ENCODE results near the gene DHX8. TPM values are rescaled to one million over a fixed set of nuclear protein-coding genes. Genes with fewer than 3 reads are reported as not detected.

Gene DHX8
- total RNA-seq, 1 donor from 2014 or later, result 71.9 TPM

DNA sequence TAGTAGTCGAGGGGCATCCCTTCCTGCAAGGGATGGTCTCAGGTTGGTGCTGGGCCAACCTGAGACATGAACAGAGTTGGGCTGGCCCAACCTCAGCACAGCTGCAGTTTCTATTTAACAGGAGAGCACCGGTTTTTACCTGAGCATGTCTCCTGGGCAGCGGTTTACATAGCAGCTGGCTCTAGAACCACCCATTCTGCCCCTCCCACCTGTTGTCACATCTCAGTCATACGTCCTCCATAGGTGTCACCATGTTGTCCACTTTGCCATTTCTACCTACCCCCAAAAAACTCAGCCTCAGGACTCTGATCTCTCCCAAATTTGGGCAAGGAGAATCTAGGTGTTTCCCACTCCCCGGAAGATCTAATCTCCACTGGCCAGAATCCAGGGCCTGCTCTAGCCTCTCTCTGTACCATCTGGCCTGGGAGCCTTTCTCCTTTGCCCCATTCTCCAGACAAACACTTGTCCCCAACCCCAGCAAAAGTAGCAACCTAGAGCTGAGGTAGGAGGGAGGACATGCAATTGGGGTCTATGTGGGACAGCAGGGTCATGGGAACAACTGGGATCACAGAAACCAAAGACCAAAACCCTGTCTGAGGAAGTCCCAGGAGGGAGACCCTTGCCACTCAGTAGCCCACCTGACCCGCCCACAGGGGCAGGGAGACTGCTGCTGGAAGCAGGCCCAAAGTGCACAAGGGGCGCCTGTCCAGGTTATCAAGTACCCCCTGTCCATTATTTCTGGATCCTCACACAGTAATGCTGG, 43.3 kb downstream of the DHX8 start:
- no peak for DNase-seq
- TF ChIP-seq, protein P1, sequence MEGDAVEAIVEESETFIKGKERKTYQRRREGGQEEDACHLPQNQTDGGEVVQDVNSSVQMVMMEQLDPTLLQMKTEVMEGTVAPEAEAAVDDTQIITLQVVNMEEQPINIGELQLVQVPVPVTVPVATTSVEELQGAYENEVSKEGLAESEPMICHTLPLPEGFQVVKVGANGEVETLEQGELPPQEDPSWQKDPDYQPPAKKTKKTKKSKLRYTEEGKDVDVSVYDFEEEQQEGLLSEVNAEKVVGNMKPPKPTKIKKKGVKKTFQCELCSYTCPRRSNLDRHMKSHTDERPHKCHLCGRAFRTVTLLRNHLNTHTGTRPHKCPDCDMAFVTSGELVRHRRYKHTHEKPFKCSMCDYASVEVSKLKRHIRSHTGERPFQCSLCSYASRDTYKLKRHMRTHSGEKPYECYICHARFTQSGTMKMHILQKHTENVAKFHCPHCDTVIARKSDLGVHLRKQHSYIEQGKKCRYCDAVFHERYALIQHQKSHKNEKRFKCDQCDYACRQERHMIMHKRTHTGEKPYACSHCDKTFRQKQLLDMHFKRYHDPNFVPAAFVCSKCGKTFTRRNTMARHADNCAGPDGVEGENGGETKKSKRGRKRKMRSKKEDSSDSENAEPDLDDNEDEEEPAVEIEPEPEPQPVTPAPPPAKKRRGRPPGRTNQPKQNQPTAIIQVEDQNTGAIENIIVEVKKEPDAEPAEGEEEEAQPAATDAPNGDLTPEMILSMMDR (IDR thresholded peaks at IDR 0.05; ENCODE audit: partially characterized antibody, unreplicated experiment), result no peak
- H3K27me3 Mint-ChIP-seq (ENCODE audit: unreplicated experiment), result peaks cover 2% of the 10 kb centered on the region
- H3K36me3 Mint-ChIP-seq (ENCODE audit: unreplicated experiment), result no peaks in the 10 kb centered on the region
- H3K4me3 Mint-ChIP-seq (ENCODE audit: unreplicated experiment), result no peak overlapping the region
- peaks cover 7% of the 10 kb centered on the region for H3K4me1 Mint-ChIP-seq (ENCODE audit: low read depth, unreplicated experiment)
- no peak overlapping the region for H3K27ac Mint-ChIP-seq (ENCODE audit: unreplicated experiment)
- no peaks in the 10 kb centered on the region for H3K9me3 Mint-ChIP-seq (ENCODE audit: unreplicated experiment)

DNA sequence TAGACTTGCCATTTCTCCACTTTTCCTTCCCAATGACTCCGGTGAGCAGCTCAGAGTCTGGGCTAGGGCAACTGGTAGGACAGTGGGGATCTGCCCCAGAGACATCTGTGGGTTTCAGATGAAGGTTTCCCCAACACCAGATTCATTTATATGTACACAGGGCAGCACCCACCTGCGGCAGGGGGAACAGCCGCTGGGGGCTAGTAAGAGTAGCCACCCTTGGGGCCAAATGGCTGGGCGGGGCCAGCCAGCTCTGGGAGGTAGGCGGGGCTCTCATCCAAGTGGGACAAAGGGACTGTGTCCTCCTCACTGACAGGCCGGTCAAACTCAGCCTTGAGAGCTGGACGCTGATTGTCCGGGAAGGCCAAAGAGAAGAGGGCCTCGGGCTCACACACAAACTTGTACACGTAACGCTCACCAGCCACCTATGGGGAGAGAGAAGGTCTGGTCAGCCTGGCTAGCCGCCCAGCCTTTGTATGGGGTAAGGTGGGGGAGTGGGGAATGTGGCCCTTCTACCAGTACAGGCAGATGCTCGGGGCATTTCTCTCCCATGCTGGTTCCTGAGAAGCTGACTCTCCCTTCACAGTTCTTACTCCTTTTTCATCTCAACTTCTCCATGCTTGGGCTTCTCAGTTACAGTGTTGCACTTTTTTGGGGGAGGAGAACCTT, 44.7 kb downstream of the DHX8 start:
- no peaks in the 10 kb centered on the region for H3K9me3 Mint-ChIP-seq (ENCODE audit: unreplicated experiment)
- H3K4me3 Mint-ChIP-seq (ENCODE audit: unreplicated experiment), result peak overlapping the region; percentile 46
- TF ChIP-seq, protein P1 (IDR thresholded peaks at IDR 0.05; ENCODE audit: partially characterized antibody, unreplicated experiment), result no peak
- H3K27ac Mint-ChIP-seq (ENCODE audit: unreplicated experiment), result no peak overlapping the region
- H3K36me3 Mint-ChIP-seq (ENCODE audit: unreplicated experiment), result no peaks in the 10 kb centered on the region
- peaks cover 7% of the 10 kb centered on the region for H3K4me1 Mint-ChIP-seq (ENCODE audit: low read depth, unreplicated experiment)
- peaks cover 7% of the 10 kb centered on the region for H3K27me3 Mint-ChIP-seq (ENCODE audit: unreplicated experiment)
- no peak for DNase-seq

DNA sequence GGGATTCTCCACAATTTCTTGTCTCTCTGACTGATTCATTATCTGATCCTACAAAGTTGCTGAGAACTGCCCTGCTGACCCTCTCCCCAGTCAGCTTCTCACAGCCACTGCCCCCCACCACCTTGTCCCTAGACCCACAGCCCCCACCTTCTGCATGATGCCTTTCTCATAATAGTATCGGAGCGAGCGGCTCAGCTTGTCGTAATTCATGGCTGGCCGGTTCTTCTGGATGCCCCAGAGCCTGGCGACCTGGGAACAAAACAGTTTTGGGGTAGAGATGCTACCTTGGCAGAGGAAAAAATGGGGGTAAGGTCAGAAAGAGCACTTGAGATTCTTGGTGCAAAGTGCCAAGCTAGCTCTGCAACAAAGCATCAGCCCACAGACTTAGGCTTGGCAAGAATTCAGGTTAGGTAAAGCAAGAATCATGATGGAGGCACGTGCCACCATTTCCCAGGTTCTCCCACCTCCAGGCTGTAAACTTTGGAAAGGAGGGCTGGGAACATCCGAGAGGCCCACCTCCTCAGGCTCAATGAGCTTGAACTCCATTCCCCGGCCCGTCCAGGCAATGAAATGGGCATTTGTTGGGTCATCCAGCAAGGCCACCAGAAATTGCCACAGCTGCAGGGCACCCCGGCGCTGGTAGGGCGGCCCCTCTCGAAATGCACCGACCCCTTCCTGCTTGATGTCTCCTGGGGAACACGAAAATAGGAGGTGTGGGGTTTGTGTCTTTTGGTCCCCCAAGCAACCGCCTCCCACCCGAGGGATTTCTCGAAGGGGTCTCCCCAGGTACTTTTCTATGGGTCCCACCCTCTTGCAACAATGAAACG, 45.4 kb downstream of the DHX8 start:
- peak overlapping the region; percentile 46 for H3K4me3 Mint-ChIP-seq (ENCODE audit: unreplicated experiment)

DNA sequence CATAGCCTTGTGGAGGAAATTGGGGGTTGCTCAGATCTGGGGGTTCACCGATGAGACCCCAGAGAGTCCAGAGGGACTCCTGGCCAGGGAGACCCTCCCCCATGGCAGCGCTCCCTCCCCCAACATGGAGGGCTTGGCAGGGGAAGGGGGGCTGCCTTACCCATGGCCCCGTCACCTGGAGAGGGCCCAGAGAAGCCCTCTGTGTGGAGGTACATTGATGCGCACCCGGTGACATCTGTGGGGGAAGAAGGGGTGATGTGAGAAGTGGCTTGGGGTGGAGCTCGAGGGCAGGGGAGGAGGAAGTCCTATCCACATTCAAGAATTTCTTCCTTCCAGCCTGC, 46.1 kb downstream of the DHX8 start:
- DNase-seq, result no peak
- TF ChIP-seq, protein P1 (IDR thresholded peaks at IDR 0.05; ENCODE audit: partially characterized antibody, unreplicated experiment), result no peak
- Mint-ChIP-seq H3K36me3 (ENCODE audit: unreplicated experiment) (no peaks in the 10 kb centered on the region), H3K4me1 (ENCODE audit: low read depth, unreplicated experiment) (peaks cover 7% of the 10 kb centered on the region), H3K4me3 (ENCODE audit: unreplicated experiment) (peak overlapping the region; percentile 38), H3K27me3 (ENCODE audit: unreplicated experiment) (peaks cover 7% of the 10 kb centered on the region), H3K27ac (ENCODE audit: unreplicated experiment) (peak overlapping the region; percentile 17), H3K9me3 (ENCODE audit: unreplicated experiment) (peaks cover under 1% of the 10 kb centered on the region)

More for the DNA sequence above, 45.4 kb downstream of the DHX8 start:
- no peak overlapping the region for H3K27ac Mint-ChIP-seq (ENCODE audit: unreplicated experiment)
- H3K36me3 Mint-ChIP-seq (ENCODE audit: unreplicated experiment), result no peaks in the 10 kb centered on the region
- peaks cover 7% of the 10 kb centered on the region for H3K27me3 Mint-ChIP-seq (ENCODE audit: unreplicated experiment)
- TF ChIP-seq, protein P1 (IDR thresholded peaks at IDR 0.05; ENCODE audit: partially characterized antibody, unreplicated experiment), result no peak
- no peak for DNase-seq
- H3K9me3 Mint-ChIP-seq (ENCODE audit: unreplicated experiment), result no peaks in the 10 kb centered on the region
- H3K4me1 Mint-ChIP-seq (ENCODE audit: low read depth, unreplicated experiment), result peaks cover 7% of the 10 kb centered on the region
